ENCODE measurements around the gene DIP2C.

The DIP2C gene

DNA sequence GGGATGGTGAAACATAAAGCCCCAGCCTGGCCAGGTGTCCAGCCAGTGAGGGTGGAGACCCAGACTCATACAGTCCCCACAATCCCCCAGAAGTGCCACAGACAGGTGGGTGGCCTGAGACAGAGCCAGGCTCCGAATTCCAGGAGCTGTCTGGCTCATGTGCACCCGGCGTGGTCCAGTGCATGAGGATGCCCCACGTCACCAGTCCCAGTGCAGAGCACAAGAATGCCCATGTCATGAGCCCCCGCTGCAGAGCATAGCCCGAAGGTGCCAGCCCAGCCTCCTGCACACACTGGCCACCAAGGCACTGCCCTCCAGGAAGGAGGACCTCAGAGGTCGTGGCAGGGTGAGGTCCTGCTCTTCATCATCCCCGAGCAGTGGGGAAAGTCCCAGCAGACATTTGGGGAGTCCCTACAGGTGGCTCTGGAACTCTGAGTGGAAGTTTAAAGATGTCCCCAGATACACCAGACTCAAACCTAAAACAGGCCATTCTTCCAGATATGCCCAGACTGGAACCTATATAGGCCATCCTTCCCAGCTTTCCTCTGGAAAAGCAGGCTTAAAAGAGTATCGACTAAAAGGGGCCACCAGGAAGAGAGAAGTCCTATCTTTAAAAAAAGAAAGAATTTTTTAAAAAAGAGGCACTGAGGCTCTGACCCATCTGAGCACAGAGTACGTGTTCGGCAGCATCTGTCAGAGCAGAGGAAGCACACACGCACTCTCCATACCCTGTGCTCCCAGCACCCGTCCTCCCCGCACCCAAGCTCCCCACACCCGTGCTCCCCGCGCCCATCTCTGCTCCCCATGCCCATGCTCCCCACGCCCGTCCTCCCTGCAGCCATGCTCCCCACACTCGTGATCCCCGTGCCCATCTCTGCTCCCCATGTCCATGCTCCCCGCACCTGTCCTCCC, 11.5 kb downstream of the DIP2C start:
- no peaks in the 10 kb centered on the region for H3K36me3 ChIP-seq (ENCODE audit: control insufficient read depth, insufficient read depth, low read length)
- no peak overlapping the region for H4K8ac ChIP-seq (ENCODE audit: low read depth, low read length)
- no CpG with 5 or more reads among the region's 22 CpGs for WGBS (ENCODE audit: extremely low coverage, insufficient coverage, low lambda C conversion rate)
- no peak overlapping the region for H3K23ac ChIP-seq (ENCODE audit: low read length)
- H3K79me1 ChIP-seq (ENCODE audit: low read length): peaks cover 19% of the 10 kb centered on the region
- no peak overlapping the region for H3K9ac ChIP-seq (ENCODE audit: low read length)
- H2BK5ac ChIP-seq (ENCODE audit: low read length): no peak overlapping the region
- no peaks in the 10 kb centered on the region for H3K4me1 ChIP-seq (ENCODE audit: control insufficient read depth, low read depth, low read length)
- no peak overlapping the region for H3K4me2 ChIP-seq (ENCODE audit: low read length)
- peaks cover 9% of the 10 kb centered on the region for H3K79me2 ChIP-seq (ENCODE audit: control insufficient read depth, insufficient read depth, low read length)
- H3K27me3 ChIP-seq (ENCODE audit: insufficient read depth, low read length, poor library complexity): no peaks in the 10 kb centered on the region
- no peak overlapping the region for H4K5ac ChIP-seq (ENCODE audit: low read length)
- H3K27ac ChIP-seq (ENCODE audit: low read depth, low read length): no peak overlapping the region
- H3K4ac ChIP-seq (ENCODE audit: low read depth, low read length): no peak overlapping the region
- no peak overlapping the region for H3K56ac ChIP-seq (ENCODE audit: low read length)
- no peak overlapping the region for H2BK120ac ChIP-seq (ENCODE audit: low read depth, low read length)
- H2BK15ac ChIP-seq (replicated peaks; ENCODE audit: low read depth): no peak overlapping the region
- H3K18ac ChIP-seq (ENCODE audit: low read length): no peak overlapping the region
- DNase-seq: no peak
- H2AK5ac ChIP-seq (ENCODE audit: low read length): no peak overlapping the region
- H3K4me3 ChIP-seq (ENCODE audit: low read length): no peak overlapping the region

- no CpG with 5 or more reads among the region's 1 CpG for WGBS (ENCODE audit: extremely low coverage, insufficient coverage, low lambda C conversion rate)
- Histone ChIP-seq H3K4ac (ENCODE audit: low read depth, low read length) (no peak overlapping the region), H3K27ac (ENCODE audit: low read depth, low read length) (no peak overlapping the region), H3K4me2 (ENCODE audit: low read length) (no peak overlapping the region), H3K27me3 (ENCODE audit: insufficient read depth, low read length, poor library complexity) (no peaks in the 10 kb centered on the region), H3K36me3 (ENCODE audit: control insufficient read depth, insufficient read depth, low read length) (no peaks in the 10 kb centered on the region), H3K4me1 (ENCODE audit: control insufficient read depth, low read depth, low read length) (no peaks in the 10 kb centered on the region), H4K8ac (ENCODE audit: low read depth, low read length) (no peak overlapping the region), H2BK5ac (ENCODE audit: low read length) (no peak overlapping the region), H3K18ac (ENCODE audit: low read length) (no peak overlapping the region), H2BK15ac (replicated peaks; ENCODE audit: low read depth) (no peak overlapping the region), H3K23ac (ENCODE audit: low read length) (no peak overlapping the region), H3K79me2 (ENCODE audit: control insufficient read depth, insufficient read depth, low read length) (peaks cover 9% of the 10 kb centered on the region), H4K5ac (ENCODE audit: low read length) (no peak overlapping the region), H2BK120ac (ENCODE audit: low read depth, low read length) (no peak overlapping the region), H3K9ac (ENCODE audit: low read length) (no peak overlapping the region), H3K4me3 (ENCODE audit: low read length) (no peak overlapping the region), H3K56ac (ENCODE audit: low read length) (no peak overlapping the region), H3K79me1 (ENCODE audit: low read length) (peaks cover 20% of the 10 kb centered on the region), H2AK5ac (ENCODE audit: low read length) (no peak overlapping the region)
- DNase-seq: no peak
These were observed 12.4 kb downstream of the DIP2C start for GRCh38 chr10:677038-677437.

GRCh38 chr10:676178-676577, 13.3 kb downstream of the DIP2C start:
- Histone ChIP-seq H3K4ac (ENCODE audit: low read depth, low read length) (no peak overlapping the region), H3K4me3 (ENCODE audit: low read length) (no peak overlapping the region), H3K4me1 (ENCODE audit: control insufficient read depth, low read depth, low read length) (no peaks in the 10 kb centered on the region), H3K4me2 (ENCODE audit: low read length) (no peak overlapping the region), H3K79me2 (ENCODE audit: control insufficient read depth, insufficient read depth, low read length) (peaks cover 4% of the 10 kb centered on the region), H2BK120ac (ENCODE audit: low read depth, low read length) (no peak overlapping the region), H3K27me3 (ENCODE audit: insufficient read depth, low read length, poor library complexity) (no peaks in the 10 kb centered on the region), H3K79me1 (ENCODE audit: low read length) (peaks cover 18% of the 10 kb centered on the region), H4K5ac (ENCODE audit: low read length) (no peak overlapping the region), H2BK5ac (ENCODE audit: low read length) (no peak overlapping the region), H3K9ac (ENCODE audit: low read length) (no peak overlapping the region), H3K23ac (ENCODE audit: low read length) (no peak overlapping the region), H2BK15ac (replicated peaks; ENCODE audit: low read depth) (no peak overlapping the region), H3K56ac (ENCODE audit: low read length) (no peak overlapping the region), H4K8ac (ENCODE audit: low read depth, low read length) (no peak overlapping the region), H3K36me3 (ENCODE audit: control insufficient read depth, insufficient read depth, low read length) (no peaks in the 10 kb centered on the region), H2AK5ac (ENCODE audit: low read length) (no peak overlapping the region), H3K27ac (ENCODE audit: low read depth, low read length) (no peak overlapping the region), H3K18ac (ENCODE audit: low read length) (no peak overlapping the region)
- DNase-seq: no peak
- no CpG with 5 or more reads among the region's 3 CpGs for WGBS (ENCODE audit: extremely low coverage, insufficient coverage, low lambda C conversion rate)

DNA sequence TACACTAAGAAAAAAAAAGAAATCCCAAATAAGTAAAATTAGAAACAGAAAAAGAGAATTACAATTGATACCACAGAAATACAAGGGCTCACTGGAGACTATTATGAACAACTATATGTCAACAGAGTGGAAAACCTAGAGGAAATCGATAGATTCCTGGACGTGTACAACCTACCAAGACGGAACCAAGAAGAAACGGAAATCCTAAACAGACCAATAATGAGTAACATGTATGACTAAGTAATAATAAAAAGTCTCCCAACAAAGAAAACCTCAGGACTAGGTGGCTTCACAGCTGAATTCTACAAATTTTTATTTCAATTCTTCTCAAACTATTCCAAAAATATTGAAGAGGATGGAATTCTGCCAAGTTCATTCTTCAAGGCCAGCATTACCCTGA, 13.9 kb downstream of the DIP2C start:
- no peaks in the 10 kb centered on the region for H3K36me3 ChIP-seq (ENCODE audit: control insufficient read depth, insufficient read depth, low read length)
- no CpG with 5 or more reads among the region's 4 CpGs for WGBS (ENCODE audit: extremely low coverage, insufficient coverage, low lambda C conversion rate)
- H4K5ac ChIP-seq (ENCODE audit: low read length): no peak overlapping the region
- DNase-seq: no peak
- no peak overlapping the region for H3K4me3 ChIP-seq (ENCODE audit: low read length)
- no peak overlapping the region for H2AK5ac ChIP-seq (ENCODE audit: low read length)
- peaks cover 3% of the 10 kb centered on the region for H3K79me2 ChIP-seq (ENCODE audit: control insufficient read depth, insufficient read depth, low read length)
- no peaks in the 10 kb centered on the region for H3K4me1 ChIP-seq (ENCODE audit: control insufficient read depth, low read depth, low read length)
- H3K56ac ChIP-seq (ENCODE audit: low read length): no peak overlapping the region
- no peak overlapping the region for H4K8ac ChIP-seq (ENCODE audit: low read depth, low read length)
- H2BK5ac ChIP-seq (ENCODE audit: low read length): no peak overlapping the region
- H3K4ac ChIP-seq (ENCODE audit: low read depth, low read length): no peak overlapping the region
- no peak overlapping the region for H2BK15ac ChIP-seq (replicated peaks; ENCODE audit: low read depth)
- H3K79me1 ChIP-seq (ENCODE audit: low read length): peaks cover 16% of the 10 kb centered on the region
- H3K9ac ChIP-seq (ENCODE audit: low read length): no peak overlapping the region
- H3K4me2 ChIP-seq (ENCODE audit: low read length): no peak overlapping the region
- no peak overlapping the region for H3K18ac ChIP-seq (ENCODE audit: low read length)
- H2BK120ac ChIP-seq (ENCODE audit: low read depth, low read length): no peak overlapping the region
- no peak overlapping the region for H3K23ac ChIP-seq (ENCODE audit: low read length)
- H3K27ac ChIP-seq (ENCODE audit: low read depth, low read length): no peak overlapping the region
- H3K27me3 ChIP-seq (ENCODE audit: insufficient read depth, low read length, poor library complexity): no peaks in the 10 kb centered on the region

- no peak for DNase-seq
- no peak overlapping the region for H3K56ac ChIP-seq (ENCODE audit: low read length)
- no CpG with 5 or more reads among the region's 9 CpGs for WGBS (ENCODE audit: extremely low coverage, insufficient coverage, low lambda C conversion rate)
These were observed 16.0 kb downstream of the DIP2C start for GRCh38 chr10:673492-673891.

More at GRCh38 chr10:673492-673891, 16.0 kb downstream of the DIP2C start:
- no peak overlapping the region for H2BK15ac ChIP-seq (replicated peaks; ENCODE audit: low read depth)
- H2BK5ac ChIP-seq (ENCODE audit: low read length): no peak overlapping the region
- H2AK5ac ChIP-seq (ENCODE audit: low read length): no peak overlapping the region
- H3K23ac ChIP-seq (ENCODE audit: low read length): no peak overlapping the region
- H3K79me1 ChIP-seq (ENCODE audit: low read length): peaks cover 13% of the 10 kb centered on the region
- no peaks in the 10 kb centered on the region for H3K27me3 ChIP-seq (ENCODE audit: insufficient read depth, low read length, poor library complexity)
- no peak overlapping the region for H2BK120ac ChIP-seq (ENCODE audit: low read depth, low read length)
- no peak overlapping the region for H3K27ac ChIP-seq (ENCODE audit: low read depth, low read length)
- H4K8ac ChIP-seq (ENCODE audit: low read depth, low read length): no peak overlapping the region
- H3K4me3 ChIP-seq (ENCODE audit: low read length): no peak overlapping the region
- H3K79me2 ChIP-seq (ENCODE audit: control insufficient read depth, insufficient read depth, low read length): peaks cover 2% of the 10 kb centered on the region
- no peak overlapping the region for H3K4me2 ChIP-seq (ENCODE audit: low read length)
- H4K5ac ChIP-seq (ENCODE audit: low read length): no peak overlapping the region
- no peak overlapping the region for H3K9ac ChIP-seq (ENCODE audit: low read length)
- no peaks in the 10 kb centered on the region for H3K4me1 ChIP-seq (ENCODE audit: control insufficient read depth, low read depth, low read length)
- H3K18ac ChIP-seq (ENCODE audit: low read length): no peak overlapping the region
- no peak overlapping the region for H3K4ac ChIP-seq (ENCODE audit: low read depth, low read length)
- no peaks in the 10 kb centered on the region for H3K36me3 ChIP-seq (ENCODE audit: control insufficient read depth, insufficient read depth, low read length)
